HEK293 (cell line): ENCODE results near the gene TLDC2.

Source experiments
- CTCF ChIA-PET: fragments of 350-600 bp; formaldehyde crosslinking; extraction: SDS; loops from one replicate; lab custom pipeline; 2021; ENCODE audit warnings: antibody characterized with exemption; lab: Yijun Ruan, JAX
- POLR2A ChIA-PET: fragments of 300-600 bp; formaldehyde crosslinking; extraction: SDS; loops from one replicate; lab custom pipeline; 2020; ENCODE audit warnings: antibody characterized with exemption, inconsistent platforms; lab: Yijun Ruan, JAX
- H3K27ac ChIP-seq: fragments of 200-500 bp; sonication (Bioruptor generic); 2 replicates; pipeline ENCODE4 v1.5.1; 2014; ENCODE audit warnings: low read depth, low read length, control low read depth, inconsistent platforms; ENCODE audit errors: extremely low read depth
- H3K36me3 ChIP-seq, 2 experiments: fragments of 200-500 bp in 1 of 2; sonication (Bioruptor generic) in 1 of 2; 1 replicate in 1 of 2; 2 replicates in 1 of 2; pipeline ENCODE4 v1.5.1; 2014 to 2017; ENCODE audit warnings: inconsistent platforms in 2 of 2, low read length in 2 of 2; ENCODE audit not compliant: control insufficient read depth in 2 of 2, insufficient read depth in 1 of 2
- H3K4me1 ChIP-seq: fragments of 200-500 bp; sonication (Bioruptor generic); 2 replicates; pipeline ENCODE4 v1.5.1; 2014; ENCODE audit warnings: mild to moderate bottlenecking, low read length, inconsistent platforms; ENCODE audit not compliant: control insufficient read depth, insufficient read depth
- H3K4me3 ChIP-seq: 2 replicates; pipeline ENCODE4 v1.5.1; 2011; ENCODE audit warnings: low read depth, mild to moderate bottlenecking, control low read depth, low read length, moderate library complexity
- H3K9me3 ChIP-seq: fragments of 200-500 bp; sonication (Bioruptor generic); 2 replicates; pipeline ENCODE4 v1.5.1; 2014; ENCODE audit warnings: low read depth, low read length, inconsistent platforms; ENCODE audit not compliant: control insufficient read depth, insufficient read depth
- ATF2 ChIP-seq: fragments of 450-650 bp; formaldehyde crosslinking; IDR thresholded peaks from 2 replicates; pipeline ENCODE4 v1.5.1; 2016; ENCODE audit warnings: missing biosample characterization, missing genetic modification characterization, low read depth
- CTCF ChIP-seq: fragments of 450-650 bp; formaldehyde crosslinking; IDR thresholded peaks from 2 replicates; pipeline ENCODE4 v1.5.1; 2016; ENCODE audit warnings: missing biosample characterization, missing genetic modification characterization
- GFI1B ChIP-seq: fragments of 450-650 bp; formaldehyde crosslinking; IDR thresholded peaks from 2 replicates; pipeline ENCODE4 v1.5.1; 2016; ENCODE audit warnings: missing biosample characterization, missing genetic modification characterization
- HOXC10 ChIP-seq: sonication (generic); formaldehyde crosslinking; IDR thresholded peaks from 2 replicates; pipeline ENCODE4 v1.8.1; 2023; ENCODE audit warnings: mild to moderate bottlenecking, missing genetic modification reagents
- PRDM1 ChIP-seq: fragments of 450-650 bp; formaldehyde crosslinking; IDR thresholded peaks from 2 replicates; pipeline ENCODE4; 2016; ENCODE audit warnings: missing biosample characterization, missing genetic modification characterization
- YY1 ChIP-seq: fragments of 450-650 bp; formaldehyde crosslinking; IDR thresholded peaks from 2 replicates; pipeline ENCODE4 v1.5.1; 2018; ENCODE audit warnings: missing biosample characterization, missing genetic modification characterization
- ZBTB26 ChIP-seq: fragments of 450-650 bp; formaldehyde crosslinking; optimal IDR thresholded peaks from 2 replicates; pipeline ENCODE3; 2016; ENCODE audit warnings: missing biosample characterization, mild to moderate bottlenecking, missing genetic modification characterization
- ZNF112 ChIP-seq: fragments of 450-650 bp; formaldehyde crosslinking; IDR thresholded peaks from 2 replicates; pipeline ENCODE4 v1.5.0; 2017; ENCODE audit warnings: missing biosample characterization, missing genetic modification characterization
- ZNF114 ChIP-seq: fragments of 450-650 bp; formaldehyde crosslinking; IDR thresholded peaks from 2 replicates; pipeline ENCODE4 v1.5.0; 2017; ENCODE audit warnings: missing biosample characterization, missing genetic modification characterization
- ZNF169 ChIP-seq: fragments of 450-650 bp; formaldehyde crosslinking; IDR thresholded peaks from 2 replicates; pipeline ENCODE4 v1.5.1; 2016; ENCODE audit warnings: missing biosample characterization, missing genetic modification characterization
- ZNF174 ChIP-seq: fragments of 450-650 bp; formaldehyde crosslinking; IDR thresholded peaks from 2 replicates; pipeline ENCODE4 v1.5.0; 2017; ENCODE audit warnings: missing biosample characterization, mild to moderate bottlenecking, missing genetic modification characterization
- ZNF202 ChIP-seq: fragments of 450-650 bp; formaldehyde crosslinking; IDR thresholded peaks from 2 replicates; pipeline ENCODE4 v1.5.1; 2016; ENCODE audit warnings: missing biosample characterization, missing genetic modification characterization, borderline replicate concordance
- ZNF248 ChIP-seq: fragments of 450-650 bp; formaldehyde crosslinking; IDR thresholded peaks from 2 replicates; pipeline ENCODE4 v1.5.1; 2017; ENCODE audit warnings: missing biosample characterization, missing genetic modification characterization
- ZNF311 ChIP-seq: fragments of 450-650 bp; formaldehyde crosslinking; IDR thresholded peaks from 2 replicates; pipeline ENCODE4 v1.5.1; 2017; ENCODE audit warnings: missing biosample characterization, missing genetic modification characterization, borderline replicate concordance
- ZNF394 ChIP-seq: fragments of 450-650 bp; formaldehyde crosslinking; IDR thresholded peaks from 2 replicates; pipeline ENCODE4 v1.5.1; 2016; ENCODE audit warnings: missing biosample characterization, missing genetic modification characterization, mild to moderate bottlenecking, moderate library complexity, borderline replicate concordance
- ZNF510 ChIP-seq: fragments of 450-650 bp; formaldehyde crosslinking; IDR thresholded peaks from 2 replicates; pipeline ENCODE4 v1.5.1; 2018; ENCODE audit warnings: mild to moderate bottlenecking, missing genetic modification characterization, missing biosample characterization; ENCODE audit not compliant: insufficient replicate concordance
- ZNF530 ChIP-seq: fragments of 450-650 bp; formaldehyde crosslinking; IDR thresholded peaks from 2 replicates; pipeline ENCODE4 v1.5.1; 2016; ENCODE audit warnings: low read depth, missing biosample characterization, missing genetic modification characterization
- ZNF549 ChIP-seq: fragments of 450-650 bp; IDR thresholded peaks from 2 replicates; pipeline ENCODE4 v1.5.1; 2018; ENCODE audit warnings: missing biosample characterization, missing genetic modification characterization, mild to moderate bottlenecking, inconsistent platforms, moderate library complexity
- ZNF658 ChIP-seq: fragments of 450-650 bp; formaldehyde crosslinking; IDR thresholded peaks from 2 replicates; pipeline ENCODE4; 2016; ENCODE audit warnings: missing biosample characterization, missing genetic modification characterization
- ZNF704 ChIP-seq: fragments of 450-650 bp; formaldehyde crosslinking; IDR thresholded peaks from 2 replicates; pipeline ENCODE4 v1.5.1; 2016; ENCODE audit warnings: missing biosample characterization, missing genetic modification characterization
- ZSCAN23 ChIP-seq: fragments of 450-650 bp; formaldehyde crosslinking; IDR thresholded peaks from 2 replicates; pipeline ENCODE4 v1.5.1; 2016; ENCODE audit warnings: missing biosample characterization, missing genetic modification characterization
- ZSCAN30 ChIP-seq: fragments of 450-650 bp; IDR thresholded peaks from 2 replicates; pipeline ENCODE4 v1.5.1; 2018; ENCODE audit warnings: missing biosample characterization, mild to moderate bottlenecking, missing genetic modification characterization, moderate library complexity
- ZSCAN5A ChIP-seq: fragments of 450-650 bp; formaldehyde crosslinking; IDR thresholded peaks from 2 replicates; pipeline ENCODE4 v1.5.1; 2016; ENCODE audit warnings: missing biosample characterization, missing genetic modification characterization
- TF ChIP-seq, protein P1 (sequence below): fragments of 450-650 bp; formaldehyde crosslinking; IDR thresholded peaks from 2 replicates; pipeline ENCODE4 v1.5.1; 2016; ENCODE audit warnings: missing biosample characterization, missing genetic modification characterization
- TF ChIP-seq, protein P2 (sequence below): fragments of 450-650 bp; formaldehyde crosslinking; IDR thresholded peaks from 2 replicates; pipeline ENCODE4 v1.5.1; 2016; ENCODE audit warnings: missing biosample characterization, missing genetic modification characterization

The TLDC2 gene

DNA sequence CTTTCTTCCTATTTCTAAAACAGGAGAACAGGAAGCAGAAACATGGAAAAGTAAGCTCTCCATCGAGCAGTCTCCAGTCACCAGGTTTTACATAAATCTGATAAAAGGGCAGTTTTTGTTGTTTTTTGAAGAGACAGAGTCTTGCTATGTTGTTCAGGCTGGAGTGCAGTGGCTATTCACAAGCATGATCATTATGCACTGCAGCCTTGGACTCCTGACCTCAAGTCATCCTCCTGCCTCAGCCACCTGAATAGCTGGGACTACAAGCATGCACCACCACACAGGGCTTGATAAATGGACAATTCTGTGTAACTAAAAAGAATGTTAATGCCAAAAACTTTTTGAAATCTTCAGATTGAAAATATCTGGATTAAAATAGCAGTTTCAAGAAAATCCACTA lies 51.8 kb downstream of the TLDC2 start:
- POLR2A ChIA-PET = no interaction called here
- CTCF ChIA-PET = no interaction called here
- TF ChIP-seq ZSCAN23 (no peak), HOXC10 (CRISPR knock-in tag) (no peak), CTCF (no peak), ZSCAN5A (tag by site-specific recombination) (no peak), ZNF248 (tag by site-specific recombination) (no peak), PRDM1 (tag by site-specific recombination) (no peak), YY1 (tag by site-specific recombination) (no peak), GFI1B (no peak), ZNF311 (no peak), ZNF174 (no peak), ZNF510 (tag by site-specific recombination) (no peak), ZNF658 (tag by site-specific recombination) (no peak), ZNF112 (tag by site-specific recombination) (no peak), ZNF202 (no peak)
- TF ChIP-seq, protein P1, sequence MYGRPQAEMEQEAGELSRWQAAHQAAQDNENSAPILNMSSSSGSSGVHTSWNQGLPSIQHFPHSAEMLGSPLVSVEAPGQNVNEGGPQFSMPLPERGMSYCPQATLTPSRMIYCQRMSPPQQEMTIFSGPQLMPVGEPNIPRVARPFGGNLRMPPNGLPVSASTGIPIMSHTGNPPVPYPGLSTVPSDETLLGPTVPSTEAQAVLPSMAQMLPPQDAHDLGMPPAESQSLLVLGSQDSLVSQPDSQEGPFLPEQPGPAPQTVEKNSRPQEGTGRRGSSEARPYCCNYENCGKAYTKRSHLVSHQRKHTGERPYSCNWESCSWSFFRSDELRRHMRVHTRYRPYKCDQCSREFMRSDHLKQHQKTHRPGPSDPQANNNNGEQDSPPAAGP = no peak

GRCh38 chr20:36929290-36929689 lies 53.4 kb downstream of the TLDC2 start:
- H3K36me3 ChIP-seq = peaks cover 7 to 38% of the 10 kb centered on the region in 2 experiments
- POLR2A ChIA-PET = no interaction called here
- no peak overlapping the region for H3K27ac ChIP-seq
- H3K9me3 ChIP-seq = no peaks in the 10 kb centered on the region
- H3K4me1 ChIP-seq = peaks cover 4% of the 10 kb centered on the region; the same call in 1 of the 2 replicates
- CTCF ChIA-PET = interaction anchor here (0.5 kb wide), 1 partner anchor 12 kb away, joined by 3 read pairs; no protein-coding TSS in a partner anchor
- no peak overlapping the region for H3K4me3 ChIP-seq
- TF ChIP-seq ZSCAN30 (tag by site-specific recombination) = no peak
- no peak for TF ChIP-seq ZSCAN23
- TF ChIP-seq ZBTB26 (tag by site-specific recombination) = no peak
- no peak for TF ChIP-seq ZNF704 (tag by site-specific recombination)
- TF ChIP-seq ZNF549 (tag by site-specific recombination) = no peak
- TF ChIP-seq ZNF114 (tag by site-specific recombination) = no peak
- TF ChIP-seq, protein P2, sequence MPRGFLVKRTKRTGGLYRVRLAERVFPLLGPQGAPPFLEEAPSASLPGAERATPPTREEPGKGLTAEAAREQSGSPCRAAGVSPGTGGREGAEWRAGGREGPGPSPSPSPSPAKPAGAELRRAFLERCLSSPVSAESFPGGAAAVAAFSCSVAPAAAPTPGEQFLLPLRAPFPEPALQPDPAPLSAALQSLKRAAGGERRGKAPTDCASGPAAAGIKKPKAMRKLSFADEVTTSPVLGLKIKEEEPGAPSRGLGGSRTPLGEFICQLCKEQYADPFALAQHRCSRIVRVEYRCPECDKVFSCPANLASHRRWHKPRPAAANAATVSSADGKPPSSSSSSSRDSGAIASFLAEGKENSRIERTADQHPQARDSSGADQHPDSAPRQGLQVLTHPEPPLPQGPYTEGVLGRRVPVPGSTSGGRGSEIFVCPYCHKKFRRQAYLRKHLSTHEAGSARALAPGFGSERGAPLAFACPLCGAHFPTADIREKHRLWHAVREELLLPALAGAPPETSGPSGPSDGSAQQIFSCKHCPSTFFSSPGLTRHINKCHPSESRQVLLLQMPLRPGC (tag by site-specific recombination) = no peak
- no peak for TF ChIP-seq ZNF530 (tag by site-specific recombination)
- TF ChIP-seq ZNF169 (tag by site-specific recombination) = no peak
- TF ChIP-seq ZNF394 (tag by site-specific recombination) = no peak
- TF ChIP-seq ATF2 = no peak

More for the DNA sequence above, 51.8 kb downstream of the TLDC2 start:
- H3K4me1 ChIP-seq = no peaks in the 10 kb centered on the region; the same call in 1 of the 2 replicates
- peaks cover 4 to 34% of the 10 kb centered on the region in 2 experiments for H3K36me3 ChIP-seq
- H3K27ac ChIP-seq = no peak overlapping the region
- H3K4me3 ChIP-seq = no peak overlapping the region
- no peaks in the 10 kb centered on the region for H3K9me3 ChIP-seq
